ENCODE measurements around the gene WWOX. TPM values are rescaled to one million over a fixed set of nuclear protein-coding genes. Genes with fewer than 3 reads are reported as not detected.

Gene WWOX
- total and polyA plus RNA-seq, 2 donors (not counting 1 experiment from before 2014, with no cell fraction given) = 10.5 to 42.3 TPM

DNA sequence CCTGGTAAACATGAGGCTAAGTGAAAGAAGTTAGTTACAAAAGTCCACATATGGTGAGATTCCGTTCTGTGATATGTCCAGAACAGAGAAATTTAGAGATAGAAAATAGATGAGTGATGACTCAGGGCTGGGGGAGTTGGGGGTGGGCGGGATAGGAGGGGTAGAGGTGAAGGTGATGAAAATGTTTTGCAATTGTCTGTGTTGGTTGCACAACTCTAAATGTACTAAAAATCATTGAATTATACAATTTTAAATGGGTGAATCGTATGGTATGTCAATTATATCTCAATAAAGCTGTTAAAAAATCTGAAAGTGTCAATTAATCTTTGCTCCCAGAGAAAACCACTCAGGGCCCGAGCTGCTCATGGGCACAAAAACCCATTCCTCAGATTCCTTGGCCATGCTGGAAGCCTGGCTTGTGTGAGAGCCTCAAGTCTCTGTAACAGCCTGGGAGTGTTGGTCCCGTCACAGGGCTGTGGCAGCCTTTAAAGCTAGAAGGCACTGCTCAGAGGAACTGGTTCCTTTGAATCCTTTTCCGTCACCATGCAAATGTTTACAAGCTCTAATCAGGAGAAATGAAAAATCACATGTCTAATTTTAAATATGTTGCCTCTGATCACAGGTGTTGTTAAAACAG is 225.3 kb downstream of the WWOX start:
- no peaks in the 10 kb centered on the region for H3K36me3 ChIP-seq (replicated peaks in 1 of 2; ENCODE audit: control extremely low read depth in 1 of 2, control insufficient read depth in 1 of 2, extremely low read depth in 1 of 2, insufficient read depth in 2 of 2, low read length in 1 of 2)
- no peak for DNase-seq
- no peaks in the 10 kb centered on the region for H4K20me1 ChIP-seq (ENCODE audit: control insufficient read depth, insufficient read depth, low read length, poor library complexity, severe bottlenecking)
- no peaks in the 10 kb centered on the region for H3K9me3 Mint-ChIP-seq (ENCODE audit: insufficient read depth)
- H3K4me3 Mint-ChIP-seq = no peak overlapping the region
- H3K4me1 Mint-ChIP-seq = no peaks in the 10 kb centered on the region
- no peak overlapping the region for H3K27ac ChIP-seq (ENCODE audit: low read length in 2 of 2)
- intact Hi-C loops (cut with micrococcal nuclease) = no loop called here
- 91% methylated on average over 3 of the region's 6 CpGs for WGBS (ENCODE audit: insufficient coverage)
- POLR2A ChIA-PET = no interaction called here
- H3K4me2 ChIP-seq (replicated peaks; ENCODE audit: low read depth, low read length, poor library complexity, severe bottlenecking) = no peak overlapping the region
- H3K9ac ChIP-seq (ENCODE audit: low read length) = no peak overlapping the region
- no peak overlapping the region for H2AFZ ChIP-seq (ENCODE audit: insufficient read depth, low read depth, low read length, poor library complexity, severe bottlenecking)
- no peak overlapping the region for H3K27ac Mint-ChIP-seq
- ATAC-seq (ENCODE audit: low read depth) = no peak
- TF ChIP-seq EZH2 (IDR thresholded peaks at IDR 0.05; ENCODE audit: borderline replicate concordance, insufficient read depth, low read depth, low read length, poor library complexity, severe bottlenecking) = no peak
- no peaks in the 10 kb centered on the region for H3K4me1 ChIP-seq (ENCODE audit: control insufficient read depth in 2 of 2, insufficient read depth in 2 of 2, low read length in 2 of 2)
- CTCF ChIA-PET = no interaction called here
- no peak overlapping the region for H3K4me3 ChIP-seq (ENCODE audit: control extremely low read depth in 1 of 5, extremely low read depth in 1 of 5, insufficient read depth in 1 of 5, low read depth in 2 of 5, low read length in 4 of 5)
- H3K27me3 Mint-ChIP-seq = no peaks in the 10 kb centered on the region
- H3K9me3 ChIP-seq (ENCODE audit: control extremely low read depth in 1 of 3, control insufficient read depth in 2 of 3, insufficient read depth in 1 of 3, low read length in 2 of 3) = no peaks in the 10 kb centered on the region
- H3K27me3 ChIP-seq (replicated peaks in 1 of 4; ENCODE audit: control extremely low read depth in 1 of 4, control insufficient read depth in 3 of 4, insufficient read depth in 4 of 4, low read length in 3 of 4) = no peaks in the 10 kb centered on the region
- H3K79me2 ChIP-seq (ENCODE audit: control insufficient read depth, insufficient read depth, low read length) = no peaks in the 10 kb centered on the region

DNA sequence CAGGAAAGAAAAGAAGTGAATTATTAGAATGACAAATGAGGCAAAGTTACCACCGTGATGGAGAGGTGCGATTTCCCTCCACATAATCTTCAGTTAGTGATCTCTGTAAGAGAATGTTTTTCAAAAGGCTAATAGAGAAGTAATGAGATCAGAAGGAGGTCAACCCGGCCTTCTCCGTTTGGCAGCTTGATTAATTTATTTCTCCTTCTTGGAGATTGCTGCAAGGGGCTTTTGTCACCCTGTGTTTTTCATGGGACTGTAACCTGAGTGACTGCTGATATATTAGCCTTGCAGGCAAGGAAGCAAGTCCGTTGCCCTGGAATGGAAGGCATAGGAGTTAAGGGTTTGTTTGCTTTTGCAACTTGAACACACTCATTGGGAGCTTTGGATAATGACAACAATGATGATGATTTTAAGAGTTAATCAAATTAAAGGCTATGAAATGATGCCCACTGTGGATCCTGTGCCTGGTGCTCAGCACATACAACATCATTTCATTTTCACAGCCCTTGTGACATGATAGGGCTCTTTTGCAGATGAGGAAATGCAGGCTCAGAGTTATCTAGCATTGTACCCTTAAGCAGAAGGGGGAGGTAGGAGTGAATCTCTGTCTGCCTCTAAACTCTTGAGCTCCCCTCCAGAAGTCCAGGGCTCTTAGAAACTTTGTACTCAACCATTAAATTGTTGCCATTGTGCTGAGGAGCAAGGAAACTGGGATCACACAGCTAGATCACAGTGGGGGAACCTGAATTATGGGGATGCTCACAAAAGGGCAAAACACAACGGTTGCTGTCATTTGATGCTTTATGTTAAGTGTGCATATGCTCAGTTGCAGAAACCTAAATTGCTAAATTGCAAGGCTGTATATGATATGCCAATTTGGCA is 226.3 kb downstream of the WWOX start:
- H3K9me3 ChIP-seq (ENCODE audit: control extremely low read depth in 1 of 3, control insufficient read depth in 2 of 3, insufficient read depth in 1 of 3, low read length in 2 of 3) = no peaks in the 10 kb centered on the region
- H3K27me3 ChIP-seq (replicated peaks in 1 of 4; ENCODE audit: control extremely low read depth in 1 of 4, control insufficient read depth in 3 of 4, insufficient read depth in 4 of 4, low read length in 3 of 4) = no peaks in the 10 kb centered on the region
- Mint-ChIP-seq H3K27ac (no peak overlapping the region), H3K27me3 (no peaks in the 10 kb centered on the region), H3K4me3 (no peak overlapping the region), H3K9me3 (ENCODE audit: insufficient read depth) (no peaks in the 10 kb centered on the region), H3K4me1 (no peaks in the 10 kb centered on the region)
- ChIA-PET CTCF (no interaction called here), POLR2A (no interaction called here)
- H2AFZ ChIP-seq (ENCODE audit: insufficient read depth, low read depth, low read length, poor library complexity, severe bottlenecking) = no peak overlapping the region
- H3K4me2 ChIP-seq (replicated peaks; ENCODE audit: low read depth, low read length, poor library complexity, severe bottlenecking) = no peak overlapping the region
- no peak for ATAC-seq (ENCODE audit: low read depth)
- intact Hi-C loops (cut with micrococcal nuclease) = no loop called here
- H3K9ac ChIP-seq (ENCODE audit: low read length) = no peak overlapping the region
- H3K36me3 ChIP-seq (replicated peaks in 1 of 2; ENCODE audit: control extremely low read depth in 1 of 2, control insufficient read depth in 1 of 2, extremely low read depth in 1 of 2, insufficient read depth in 2 of 2, low read length in 1 of 2) = no peaks in the 10 kb centered on the region
- no peak overlapping the region for H3K27ac ChIP-seq (ENCODE audit: low read length in 2 of 2)
- no peak for DNase-seq
- H3K79me2 ChIP-seq (ENCODE audit: control insufficient read depth, insufficient read depth, low read length) = no peaks in the 10 kb centered on the region
- no peaks in the 10 kb centered on the region for H3K4me1 ChIP-seq (ENCODE audit: control insufficient read depth in 2 of 2, insufficient read depth in 2 of 2, low read length in 2 of 2)
- H3K4me3 ChIP-seq (ENCODE audit: control extremely low read depth in 1 of 5, extremely low read depth in 1 of 5, insufficient read depth in 1 of 5, low read depth in 2 of 5, low read length in 4 of 5) = no peak overlapping the region
- 88% methylated on average over 3 of the region's 6 CpGs for WGBS (ENCODE audit: insufficient coverage)
- no peaks in the 10 kb centered on the region for H4K20me1 ChIP-seq (ENCODE audit: control insufficient read depth, insufficient read depth, low read length, poor library complexity, severe bottlenecking)
- TF ChIP-seq, protein P1, sequence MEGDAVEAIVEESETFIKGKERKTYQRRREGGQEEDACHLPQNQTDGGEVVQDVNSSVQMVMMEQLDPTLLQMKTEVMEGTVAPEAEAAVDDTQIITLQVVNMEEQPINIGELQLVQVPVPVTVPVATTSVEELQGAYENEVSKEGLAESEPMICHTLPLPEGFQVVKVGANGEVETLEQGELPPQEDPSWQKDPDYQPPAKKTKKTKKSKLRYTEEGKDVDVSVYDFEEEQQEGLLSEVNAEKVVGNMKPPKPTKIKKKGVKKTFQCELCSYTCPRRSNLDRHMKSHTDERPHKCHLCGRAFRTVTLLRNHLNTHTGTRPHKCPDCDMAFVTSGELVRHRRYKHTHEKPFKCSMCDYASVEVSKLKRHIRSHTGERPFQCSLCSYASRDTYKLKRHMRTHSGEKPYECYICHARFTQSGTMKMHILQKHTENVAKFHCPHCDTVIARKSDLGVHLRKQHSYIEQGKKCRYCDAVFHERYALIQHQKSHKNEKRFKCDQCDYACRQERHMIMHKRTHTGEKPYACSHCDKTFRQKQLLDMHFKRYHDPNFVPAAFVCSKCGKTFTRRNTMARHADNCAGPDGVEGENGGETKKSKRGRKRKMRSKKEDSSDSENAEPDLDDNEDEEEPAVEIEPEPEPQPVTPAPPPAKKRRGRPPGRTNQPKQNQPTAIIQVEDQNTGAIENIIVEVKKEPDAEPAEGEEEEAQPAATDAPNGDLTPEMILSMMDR (IDR thresholded peaks at IDR 0.05) = no peak
- no peak for TF ChIP-seq EZH2 (IDR thresholded peaks at IDR 0.05; ENCODE audit: borderline replicate concordance, insufficient read depth, low read depth, low read length, poor library complexity, severe bottlenecking)
